WI38 (cell line): ENCODE measurements around the gene YEATS2.
"Not testable (repeated sequence)": the region's sequence is repeated elsewhere in the genome, so short reads cannot be mapped to it uniquely, and the experiment has no call there.

Experiments
- H3K4me3 ChIP-seq: 2 replicates; pipeline ENCODE4 v1.5.1; 2011; ENCODE audit warnings: low read depth, mild to moderate bottlenecking, control low read depth, low read length
- TF ChIP-seq, protein P1 (sequence below): IDR thresholded peaks from 2 replicates; pipeline ENCODE4 v1.5.1; 2012; ENCODE audit warnings: low read depth, mild to moderate bottlenecking, control low read depth, low read length

Gene YEATS2

DNA sequence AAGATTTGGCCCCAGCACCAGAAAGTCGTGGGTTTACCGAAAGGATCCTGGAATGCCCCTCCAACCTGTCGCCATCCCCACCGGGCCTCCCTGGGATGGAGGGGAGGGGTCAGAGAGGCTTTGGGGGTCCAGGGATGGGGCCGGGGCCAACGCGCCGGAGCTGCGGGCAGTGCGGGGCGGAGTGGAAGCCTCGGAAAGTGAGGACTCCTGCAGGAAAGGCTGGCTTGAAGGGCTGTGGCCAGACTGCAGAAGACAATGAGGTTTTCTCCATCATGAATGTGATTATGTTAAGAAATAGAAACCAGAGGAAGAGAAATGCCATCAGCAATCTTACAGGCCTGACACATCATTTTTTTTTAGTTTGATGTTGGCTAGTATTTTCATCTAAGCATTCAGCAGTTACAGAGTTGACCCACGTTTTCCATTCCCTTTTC lies 738 bp downstream of the YEATS2 start:
- peak overlapping the region; percentile 97 for H3K4me3 ChIP-seq
- TF ChIP-seq, protein P1, sequence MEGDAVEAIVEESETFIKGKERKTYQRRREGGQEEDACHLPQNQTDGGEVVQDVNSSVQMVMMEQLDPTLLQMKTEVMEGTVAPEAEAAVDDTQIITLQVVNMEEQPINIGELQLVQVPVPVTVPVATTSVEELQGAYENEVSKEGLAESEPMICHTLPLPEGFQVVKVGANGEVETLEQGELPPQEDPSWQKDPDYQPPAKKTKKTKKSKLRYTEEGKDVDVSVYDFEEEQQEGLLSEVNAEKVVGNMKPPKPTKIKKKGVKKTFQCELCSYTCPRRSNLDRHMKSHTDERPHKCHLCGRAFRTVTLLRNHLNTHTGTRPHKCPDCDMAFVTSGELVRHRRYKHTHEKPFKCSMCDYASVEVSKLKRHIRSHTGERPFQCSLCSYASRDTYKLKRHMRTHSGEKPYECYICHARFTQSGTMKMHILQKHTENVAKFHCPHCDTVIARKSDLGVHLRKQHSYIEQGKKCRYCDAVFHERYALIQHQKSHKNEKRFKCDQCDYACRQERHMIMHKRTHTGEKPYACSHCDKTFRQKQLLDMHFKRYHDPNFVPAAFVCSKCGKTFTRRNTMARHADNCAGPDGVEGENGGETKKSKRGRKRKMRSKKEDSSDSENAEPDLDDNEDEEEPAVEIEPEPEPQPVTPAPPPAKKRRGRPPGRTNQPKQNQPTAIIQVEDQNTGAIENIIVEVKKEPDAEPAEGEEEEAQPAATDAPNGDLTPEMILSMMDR: no peak

DNA sequence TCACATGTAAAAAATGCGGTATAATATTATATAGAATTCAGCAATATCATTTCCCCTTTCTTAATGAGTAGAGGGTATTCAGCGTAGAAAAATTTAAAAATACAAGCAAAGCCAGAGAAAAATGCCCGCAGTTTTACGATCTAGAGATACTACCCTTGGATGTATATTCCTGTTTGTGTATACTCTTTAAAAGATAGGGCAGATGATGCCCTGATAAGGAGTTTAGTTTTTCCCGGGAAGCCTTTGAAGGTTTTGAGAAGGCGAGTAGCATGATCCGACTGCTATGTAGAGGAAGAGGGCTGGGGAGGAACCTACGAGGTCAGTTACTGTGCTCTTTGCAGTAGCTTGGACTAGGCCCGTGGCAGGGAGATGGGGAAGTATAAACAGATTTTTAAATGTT lies 1.2 kb downstream of the YEATS2 start:
- H3K4me3 ChIP-seq: peak overlapping the region; percentile 97
- TF ChIP-seq, protein P1: no peak

DNA sequence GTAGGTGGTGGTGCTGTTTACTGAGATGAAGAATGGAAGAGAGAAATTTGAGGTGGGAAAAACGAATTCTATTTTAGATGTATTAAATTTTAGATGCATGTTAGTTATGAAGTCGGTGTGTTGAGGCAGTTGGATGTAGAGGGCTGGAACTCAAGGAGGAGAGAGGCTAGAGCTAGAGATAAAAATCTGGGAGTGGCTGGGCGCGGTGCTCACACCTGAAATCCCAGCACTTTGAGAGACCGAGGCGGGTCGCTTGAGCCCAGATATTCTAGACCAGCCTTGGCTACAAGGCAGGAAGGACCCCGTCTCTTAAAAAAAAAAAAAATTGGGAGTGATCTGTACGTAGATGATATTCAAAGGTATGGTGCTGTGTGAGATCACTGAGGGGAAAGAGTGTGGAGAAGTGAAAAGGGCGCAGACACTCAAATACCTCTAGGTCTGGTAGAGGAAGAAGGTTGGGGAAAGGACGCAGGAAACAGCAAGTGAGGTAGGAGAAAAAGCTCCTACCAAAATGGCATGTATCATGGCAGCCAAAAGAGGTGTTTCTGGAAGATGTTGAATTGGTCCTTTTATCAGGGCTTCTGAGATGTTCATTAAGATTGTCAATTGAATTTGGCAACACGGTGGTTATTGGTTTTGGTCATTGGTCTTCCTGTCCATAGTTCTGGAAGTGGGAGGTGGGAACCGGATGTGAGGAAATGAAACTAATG lies 1.8 kb downstream of the YEATS2 start:
- peak overlapping the region; percentile 97 for H3K4me3 ChIP-seq
- TF ChIP-seq, protein P1: no peak

DNA sequence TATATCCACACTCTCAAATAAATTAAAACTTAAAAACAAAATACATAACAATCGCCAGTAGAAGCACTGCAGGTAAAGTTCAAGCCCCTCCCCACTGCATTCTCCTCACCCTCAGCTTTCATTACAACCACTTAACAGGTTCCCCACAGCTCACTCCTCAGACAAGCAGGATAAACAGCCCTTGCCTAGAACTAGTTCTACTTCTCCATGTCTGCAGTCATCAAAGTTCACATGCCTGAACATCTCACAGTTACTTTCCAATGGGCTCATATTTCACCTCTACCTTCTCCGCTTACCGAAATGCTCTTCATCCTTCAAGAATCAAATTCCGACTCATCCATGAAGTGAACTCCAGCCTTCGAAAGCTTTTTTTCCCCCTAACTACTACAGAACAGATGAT lies 4.1 kb downstream of the YEATS2 start:
- TF ChIP-seq, protein P1: no peak
- no peak overlapping the region for H3K4me3 ChIP-seq

DNA sequence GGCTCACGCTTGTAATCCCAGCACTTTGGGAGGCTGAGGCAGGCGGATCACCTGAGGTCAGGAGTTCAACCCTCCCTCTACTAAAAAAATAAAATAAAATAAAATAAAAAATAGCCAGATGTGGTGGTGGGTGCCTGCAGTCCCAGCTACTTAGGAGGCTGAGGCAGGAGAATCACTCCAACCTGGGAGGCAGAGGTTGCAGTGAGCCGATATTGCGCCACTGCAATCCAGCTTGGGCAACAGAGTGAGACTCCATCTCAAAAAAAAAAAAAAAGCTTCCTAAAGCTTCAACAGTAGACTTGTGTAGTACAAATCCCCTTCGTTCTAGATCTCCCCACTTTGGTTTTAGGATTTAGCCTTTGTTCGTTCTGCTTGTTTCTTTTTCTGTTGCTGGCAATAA lies 6.3 kb downstream of the YEATS2 start:
- H3K4me3 ChIP-seq: not testable (repeated sequence)

DNA sequence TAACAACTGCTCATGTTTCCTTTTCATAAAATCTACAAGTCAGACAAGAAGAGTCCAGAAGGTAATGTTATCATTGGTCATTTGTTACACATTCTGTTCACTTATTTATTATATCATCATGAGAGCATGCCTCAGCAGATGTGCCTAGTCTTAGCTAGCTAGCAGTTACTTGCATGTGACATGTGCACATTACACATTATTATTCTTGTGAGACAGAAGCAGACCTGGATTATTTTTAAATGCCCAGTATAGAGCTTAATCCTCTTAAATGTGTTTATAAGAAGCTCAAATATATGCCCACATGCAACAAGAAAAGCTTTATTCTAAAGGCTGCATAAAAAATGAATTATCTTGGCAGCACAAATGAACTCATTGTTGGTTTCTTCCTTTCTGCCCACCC lies 12.6 kb downstream of the YEATS2 start:
- TF ChIP-seq, protein P1: no peak
- H3K4me3 ChIP-seq: no peak overlapping the region

DNA sequence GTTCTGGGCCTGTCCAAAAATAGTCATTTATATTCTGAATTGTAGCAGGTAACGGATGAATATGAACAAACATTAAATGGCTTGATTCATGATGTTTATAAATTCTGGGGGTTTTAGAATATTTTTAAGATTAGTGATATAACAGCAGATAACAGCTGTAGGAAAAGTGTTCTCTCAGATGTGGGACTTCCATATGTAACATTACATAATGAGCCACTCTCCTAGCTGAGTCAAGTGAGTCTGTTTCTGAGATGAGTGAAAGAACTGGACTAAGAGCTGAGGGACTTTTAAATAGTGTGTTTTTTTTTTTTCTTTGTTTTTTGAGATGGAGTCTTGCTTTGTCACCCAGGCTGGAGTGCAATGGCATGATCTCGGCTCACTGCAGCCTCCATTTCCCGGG lies 13.9 kb downstream of the YEATS2 start:
- no peak overlapping the region for H3K4me3 ChIP-seq
- TF ChIP-seq, protein P1: no peak

DNA sequence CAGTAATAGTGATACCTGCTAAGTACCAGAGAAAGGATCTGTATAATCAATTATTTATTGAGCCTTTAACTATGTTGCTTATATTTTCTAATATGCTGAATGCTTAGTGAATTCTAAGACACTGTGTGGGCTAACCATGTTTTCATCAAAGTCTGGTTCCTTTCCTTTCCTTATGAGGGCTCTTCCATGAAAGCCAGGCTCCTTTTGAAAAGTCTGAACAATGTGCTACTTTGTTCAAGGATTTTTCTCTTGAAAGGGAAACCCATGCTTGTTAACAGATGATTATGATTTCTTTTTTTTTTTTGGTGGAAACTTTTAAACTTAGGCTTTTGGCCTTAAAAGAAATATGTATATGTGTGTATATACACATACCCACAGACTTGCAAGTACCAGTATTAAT lies 17.0 kb downstream of the YEATS2 start:
- TF ChIP-seq, protein P1: no peak
- H3K4me3 ChIP-seq: no peak overlapping the region
